Activated CD4-positive, alpha-beta T cell treated with anti-CD3 and anti-CD28 coated beads for 36 hours (primary cell): ENCODE data around the gene LGALSL. TPM values are rescaled to one million over a fixed set of nuclear protein-coding genes. Genes with fewer than 3 reads are reported as not detected.

Source experiments
- ATAC-seq: fragments of 200-7000 bp; cut with Tn5 transposase; one replicate; pipeline ENCODE4 v1.10.0; 2021; ENCODE audit warnings: mild to moderate bottlenecking, moderate library complexity
- CTCF ChIA-PET: fragments of 350-600 bp; sonication (Branson Sonifier 250); formaldehyde crosslinking; loops from one replicate; lab custom pipeline; 2021; ENCODE audit warnings: antibody characterized with exemption; lab: Charles Lee
- POLR2A ChIA-PET: fragments of 350-600 bp; sonication (Branson Sonifier 250); formaldehyde crosslinking; loops from one replicate; lab custom pipeline; 2021; ENCODE audit warnings: antibody characterized with exemption, inconsistent platforms; lab: Charles Lee
- DNase-seq: peaks from one replicate; pipeline ENCODE4 v3.0.0-alpha.2; 2020
- H3K27ac Mint-ChIP-seq: one replicate; pipeline ENCODE4 v1.8.0; 2021; ENCODE audit warnings: mixed read lengths
- H3K27me3 Mint-ChIP-seq: one replicate; pipeline ENCODE4 v1.8.0; 2021; ENCODE audit warnings: mixed read lengths
- H3K36me3 Mint-ChIP-seq: one replicate; pipeline ENCODE4 v1.8.0; 2021; ENCODE audit warnings: low read depth, mixed read lengths
- H3K4me1 Mint-ChIP-seq: one replicate; pipeline ENCODE4 v1.8.0; 2021; ENCODE audit warnings: mixed read lengths
- H3K4me3 Mint-ChIP-seq: one replicate; pipeline ENCODE4 v1.8.0; 2021; ENCODE audit warnings: mild to moderate bottlenecking, moderate library complexity, mixed read lengths
- H3K9me3 Mint-ChIP-seq: one replicate; pipeline ENCODE4 v1.8.0; 2021; ENCODE audit warnings: low read depth, mixed read lengths
- intact Hi-C, 2 experiments: fragments of 100-400 bp; cut with DNase I in 1 of 2; cut with micrococcal nuclease in 1 of 2; formaldehyde crosslinking; loops; one replicate each; pipeline versions ENCODE4 v1.14.2 to v1.15.1; 2022 to 2024; cut with DNase I, micrococcal nuclease
- total RNA-seq, 2 experiments: library from RNA; stranded (reverse); gene quantifications; one replicate each; pipeline ENCODE4 v1.2.3, GENCODE V29; 2021

Gene LGALSL
- total RNA-seq, 2 experiments from 2014 or later, result 1.9 to 2.2 TPM

DNA sequence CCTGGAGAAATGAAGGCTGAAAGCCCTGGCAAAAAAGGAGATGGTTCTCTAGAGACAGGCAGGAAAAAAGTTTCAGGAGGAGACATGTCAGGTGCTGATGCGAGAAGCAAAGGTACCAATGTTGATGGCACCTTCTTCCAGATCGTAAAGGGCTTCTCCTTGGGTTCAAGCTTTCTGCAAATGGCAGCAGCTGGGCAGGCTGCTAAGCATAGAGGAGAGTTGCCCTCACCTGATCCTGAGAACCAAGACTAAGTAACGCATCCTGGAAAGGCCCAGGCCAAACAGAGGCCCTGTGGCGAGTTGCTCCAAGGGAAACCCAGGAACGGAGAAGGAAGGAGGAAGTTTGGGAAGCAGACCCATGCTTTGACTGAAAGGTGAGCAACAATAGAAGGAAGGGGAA is 46.6 kb downstream of the LGALSL start:
- no peak for ATAC-seq
- POLR2A ChIA-PET, result no interaction called here
- Mint-ChIP-seq H3K27me3 (peaks cover 4% of the 10 kb centered on the region), H3K36me3 (no peaks in the 10 kb centered on the region), H3K27ac (no peak overlapping the region), H3K9me3 (no peaks in the 10 kb centered on the region), H3K4me3 (no peak overlapping the region), H3K4me1 (peaks cover 5% of the 10 kb centered on the region)
- CTCF ChIA-PET, result interaction anchor here (0.6 to 5.9 kb wide), 3 partner anchors 12 to 379 kb away, joined by 3 to 40 read pairs (median 11); no protein-coding TSS in a partner anchor
- intact Hi-C loops, result no loop called here
- DNase-seq, result no peak

DNA sequence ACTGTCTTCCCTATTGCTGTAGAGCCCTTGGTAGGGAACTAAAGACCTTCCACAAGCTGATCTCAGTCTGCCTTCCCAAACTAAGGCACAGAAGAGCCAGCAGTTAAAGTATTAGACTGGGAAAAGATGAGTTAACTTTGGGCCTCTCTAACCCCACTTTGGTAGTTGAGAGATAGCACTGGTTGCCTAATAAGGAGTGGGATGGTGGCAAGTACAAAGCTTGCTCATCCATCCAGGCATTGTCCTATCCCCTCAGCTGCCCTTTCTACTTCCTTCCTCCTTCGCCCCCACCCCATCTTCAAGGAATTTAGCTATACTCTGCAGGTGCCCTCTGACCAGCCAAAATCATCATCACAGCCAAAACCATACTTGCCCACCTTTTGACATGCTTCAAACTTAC is 48.0 kb downstream of the LGALSL start:
- intact Hi-C loops, result no loop called here
- Mint-ChIP-seq H3K27me3 (peaks cover 7% of the 10 kb centered on the region), H3K9me3 (no peaks in the 10 kb centered on the region), H3K4me1 (peaks cover 5% of the 10 kb centered on the region), H3K36me3 (no peaks in the 10 kb centered on the region), H3K27ac (no peak overlapping the region), H3K4me3 (no peak overlapping the region)
- ChIA-PET POLR2A (no interaction called here), CTCF (interaction anchor here (0.6 to 5.9 kb wide), 7 partner anchors 8 to 171 kb away, joined by 3 to 40 read pairs (median 4); no protein-coding TSS in a partner anchor)
- no peak for ATAC-seq
- no peak for DNase-seq

DNA sequence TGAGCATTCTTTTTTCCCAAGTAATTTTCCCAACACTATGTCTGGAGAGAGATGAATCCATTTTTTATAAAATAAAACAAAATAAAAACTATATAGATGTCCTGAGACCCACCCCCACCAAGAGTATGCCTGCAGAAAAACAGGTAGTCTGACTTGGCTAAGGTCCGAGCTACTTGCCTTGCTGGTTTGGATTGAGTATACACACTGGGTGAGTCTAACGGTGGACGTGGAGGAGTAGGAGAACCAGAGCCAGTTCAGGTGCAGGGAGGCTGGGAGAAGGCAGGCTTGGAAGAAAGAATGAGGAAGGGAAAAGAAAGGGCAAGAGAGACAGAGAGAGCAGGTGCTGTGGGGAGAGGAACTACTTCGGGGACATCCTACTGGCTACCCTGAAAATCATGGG is 48.9 kb downstream of the LGALSL start:
- CTCF ChIA-PET, result interaction anchor here (0.6 to 2.5 kb wide), 7 partner anchors 11 to 420 kb away, joined by 3 to 12 read pairs (median 4); no protein-coding TSS in a partner anchor
- Mint-ChIP-seq H3K36me3 (no peaks in the 10 kb centered on the region), H3K4me3 (no peak overlapping the region), H3K27ac (no peak overlapping the region), H3K4me1 (peaks cover 5% of the 10 kb centered on the region), H3K9me3 (no peaks in the 10 kb centered on the region), H3K27me3 (peaks cover 5% of the 10 kb centered on the region)
- ATAC-seq (no peak), DNase-seq (no peak)
- POLR2A ChIA-PET, result interaction anchor here (0.7 kb wide), 1 partner anchor 190 kb away, joined by 3 read pairs; no protein-coding TSS in a partner anchor
- intact Hi-C loops, result no loop called here

DNA sequence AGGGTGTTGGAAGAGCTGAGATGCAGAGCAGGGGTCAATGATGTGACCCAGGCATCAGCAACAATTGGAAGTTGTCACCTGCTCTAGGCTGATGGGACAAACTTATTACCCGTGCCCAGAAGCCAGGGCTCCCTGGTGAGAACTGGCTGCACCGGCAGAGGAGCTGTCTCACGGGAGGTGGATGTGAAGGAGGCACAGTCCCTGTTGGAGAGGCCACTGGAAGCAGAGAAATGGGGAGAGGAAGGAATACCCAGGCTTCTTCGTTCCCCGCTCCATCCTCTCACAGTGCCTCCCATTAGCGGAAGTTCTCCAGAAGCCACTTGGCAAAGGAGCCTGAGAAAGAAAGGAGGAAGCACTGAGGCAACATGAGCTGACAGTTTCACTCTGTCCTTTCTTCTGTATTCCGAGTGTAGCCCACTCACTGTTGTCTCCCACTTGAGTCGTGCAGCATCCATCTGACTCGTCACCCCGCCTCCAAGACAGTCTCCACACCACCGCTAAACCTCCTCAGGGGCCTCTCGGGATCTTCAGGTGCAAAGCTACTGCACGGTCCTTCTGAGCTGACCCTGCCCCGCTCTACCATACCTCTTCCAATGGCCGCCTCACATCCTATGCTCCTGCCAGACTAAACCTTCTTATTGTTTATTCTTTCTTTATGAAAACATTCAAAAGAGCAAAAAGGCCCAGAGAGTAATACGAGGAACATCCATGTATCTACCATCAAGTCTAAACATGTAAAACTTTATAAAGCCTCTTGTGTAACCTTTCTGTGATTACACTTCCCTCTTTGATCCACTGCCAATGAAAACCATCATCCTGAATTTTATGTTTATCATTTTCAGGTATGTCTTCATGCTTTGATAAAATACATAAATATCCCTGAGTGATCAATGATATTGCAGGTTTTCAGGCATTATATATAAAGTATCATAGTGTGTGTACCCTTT is 51.1 kb downstream of the LGALSL start:
- H3K4me3 Mint-ChIP-seq, result no peak overlapping the region
- CTCF ChIA-PET, result interaction anchor here (0.5 to 1.3 kb wide), 4 partner anchors 17 to 504 kb away, joined by 3 to 4 read pairs (median 3); no protein-coding TSS in a partner anchor
- no peaks in the 10 kb centered on the region for H3K36me3 Mint-ChIP-seq
- H3K9me3 Mint-ChIP-seq, result no peaks in the 10 kb centered on the region
- intact Hi-C loops, result no loop called here
- DNase-seq (no peak), ATAC-seq (no peak)
- POLR2A ChIA-PET, result no interaction called here
- peaks cover 5% of the 10 kb centered on the region for H3K27me3 Mint-ChIP-seq
- no peaks in the 10 kb centered on the region for H3K4me1 Mint-ChIP-seq
- H3K27ac Mint-ChIP-seq, result no peak overlapping the region

DNA sequence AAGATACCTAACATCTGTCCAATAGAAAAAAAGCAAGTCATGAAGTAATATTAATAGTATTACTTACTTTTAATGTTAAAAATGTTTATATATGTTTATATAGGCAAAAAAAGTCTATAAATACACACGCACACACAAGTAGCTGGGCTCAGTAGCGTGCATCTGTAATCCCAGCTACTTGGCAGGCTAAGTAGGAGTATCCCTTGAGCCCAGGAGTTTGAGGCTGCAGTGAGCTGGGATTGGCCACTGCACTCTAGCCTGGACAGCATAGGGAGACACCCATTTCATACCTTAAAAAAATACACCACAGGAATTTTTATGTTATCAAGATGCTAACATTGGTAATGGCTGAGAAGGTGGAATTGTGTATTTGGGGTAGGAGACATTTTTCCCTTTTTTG is 52.7 kb downstream of the LGALSL start:
- no peaks in the 10 kb centered on the region for H3K9me3 Mint-ChIP-seq
- no peak overlapping the region for H3K27ac Mint-ChIP-seq
- ChIA-PET POLR2A (no interaction called here), CTCF (interaction anchor here (1.0 kb wide), 1 partner anchor 16 kb away, joined by 6 read pairs; no protein-coding TSS in a partner anchor)
- intact Hi-C loops, result no loop called here
- no peaks in the 10 kb centered on the region for H3K36me3 Mint-ChIP-seq
- H3K4me1 Mint-ChIP-seq, result no peaks in the 10 kb centered on the region
- DNase-seq, result no peak
- no peak overlapping the region for H3K4me3 Mint-ChIP-seq
- ATAC-seq, result no peak
- H3K27me3 Mint-ChIP-seq, result peaks cover 3% of the 10 kb centered on the region

Other genes starting within 250 kb of the LGALSL start
- 10 to 100 TPM; 32.3 to 35.2 TPM for gene AFTPH, start 70.2 kb downstream of the LGALSL start, total RNA-seq
- 10 to 100 TPM; 14.5 to 14.9 TPM for gene SERTAD2, start 199.8 kb downstream of the LGALSL start, total RNA-seq